Stimulated activated CD4-positive, alpha-beta T cell treated with anti-CD3 and anti-CD28 coated beads, Interleukin-4, amount 100 ng/mL, for 1 hour (primary cell): ENCODE data around the gene CHD9NB.
A peak's percentile ranks its signal among the peaks of the same experiment; 100 is the strongest.

Source experiments
- DNase-seq: peaks from one replicate; pipeline ENCODE4 v3.0.0-alpha.2; 2020

Gene CHD9NB

DNA sequence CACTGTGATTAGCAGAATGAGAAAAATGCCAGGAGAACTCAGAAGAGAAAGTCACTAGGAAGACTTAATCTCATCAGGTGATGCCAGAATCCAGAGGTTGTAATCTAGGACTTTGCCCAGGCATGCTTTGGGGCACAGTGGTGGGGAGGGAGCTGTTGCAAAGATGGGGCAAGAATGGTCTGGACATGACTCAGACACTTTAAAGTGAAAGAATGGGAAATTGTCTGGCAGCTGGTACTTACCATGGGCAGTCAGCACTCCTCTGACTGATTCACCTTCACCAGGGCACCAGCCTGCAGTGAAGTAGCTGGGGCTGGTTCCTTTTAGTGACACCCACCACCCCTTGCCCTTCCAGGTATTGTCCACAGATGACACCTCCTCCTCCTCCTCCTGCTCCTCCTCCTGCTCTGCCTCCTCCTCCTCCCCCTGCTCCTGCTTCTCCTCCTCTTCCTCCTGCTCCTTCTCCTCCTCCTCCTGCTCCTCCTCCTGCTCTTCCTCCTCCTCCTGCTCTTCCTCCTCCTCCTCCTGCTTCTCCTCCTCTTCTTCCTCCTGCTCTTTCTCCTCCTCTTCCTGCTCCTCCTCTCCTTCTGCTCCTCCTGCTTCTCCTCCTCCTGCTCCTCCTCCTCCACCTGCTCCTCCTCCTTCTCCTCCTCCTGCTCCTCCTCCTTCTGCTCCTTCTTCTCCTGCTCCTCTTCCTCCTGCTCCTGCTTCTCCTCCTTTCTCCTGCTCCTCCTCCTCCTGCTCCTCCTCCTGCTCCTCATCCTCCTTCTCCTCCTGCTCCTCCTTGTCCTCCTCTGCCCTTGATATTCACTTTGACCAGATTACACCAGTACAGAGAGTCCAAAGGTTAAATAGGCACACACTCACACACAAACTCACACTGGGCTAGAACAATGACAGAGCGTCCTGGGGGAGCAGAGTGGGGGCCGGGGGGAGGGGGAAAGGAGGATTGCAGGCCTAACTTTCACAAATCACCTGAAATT is at the start of gene CHD9NB:
TSS of gene CHD9NB (minus strand) at position 379 of the 983 bp plus-strand sequence. CDS start 8,739 bp downstream, outside the sequence.
- no peak for DNase-seq

DNA sequence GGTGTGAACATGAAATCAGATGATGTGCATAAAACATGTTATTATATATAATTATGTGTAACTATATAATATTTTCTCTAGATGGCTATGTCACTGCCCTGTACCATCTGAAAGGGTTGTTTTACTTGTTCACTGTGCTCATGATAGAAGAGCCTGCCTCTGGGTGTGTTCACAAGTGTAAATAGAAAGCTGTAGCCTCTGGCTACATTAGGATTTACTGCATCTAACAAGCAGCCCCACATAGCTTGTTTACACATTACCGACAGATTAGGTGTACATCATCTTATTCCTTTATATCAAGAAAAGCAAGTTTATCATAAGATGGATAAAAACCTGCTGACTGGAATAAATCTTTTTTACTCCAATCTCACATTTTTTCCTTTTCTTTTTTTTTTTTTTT is 48.2 kb upstream of the CHD9NB start:
- no peak for DNase-seq

DNA sequence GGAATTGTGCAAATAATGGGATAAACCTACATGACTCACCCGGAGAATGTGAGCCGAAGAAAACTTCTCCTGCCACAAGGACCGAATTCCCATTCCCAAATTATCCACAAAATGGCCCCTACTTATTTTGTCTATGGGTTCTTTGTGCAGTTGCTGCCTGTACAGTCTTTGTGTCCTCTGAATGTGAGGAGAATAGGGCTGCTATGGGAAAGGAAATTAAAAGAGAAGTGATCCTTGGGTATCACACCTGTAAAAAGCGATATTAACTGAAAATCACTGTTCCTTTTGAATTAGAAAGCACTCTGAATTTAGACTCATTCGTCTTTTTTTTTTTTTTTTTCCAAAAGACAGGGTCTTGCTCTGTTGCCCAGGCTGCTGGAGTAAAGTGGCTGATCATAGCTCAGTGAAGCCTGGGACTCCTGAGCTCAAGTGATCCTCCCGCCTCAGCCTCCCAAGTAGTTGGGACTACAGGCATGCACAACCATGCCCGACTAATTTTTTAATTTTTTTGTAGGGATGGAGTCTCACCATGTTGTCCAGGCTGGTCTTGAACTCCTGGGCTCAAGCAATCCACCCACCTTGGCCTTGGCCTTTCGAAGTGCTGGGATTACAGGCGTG is 47.5 kb upstream of the CHD9NB start:
- no peak for DNase-seq

DNA sequence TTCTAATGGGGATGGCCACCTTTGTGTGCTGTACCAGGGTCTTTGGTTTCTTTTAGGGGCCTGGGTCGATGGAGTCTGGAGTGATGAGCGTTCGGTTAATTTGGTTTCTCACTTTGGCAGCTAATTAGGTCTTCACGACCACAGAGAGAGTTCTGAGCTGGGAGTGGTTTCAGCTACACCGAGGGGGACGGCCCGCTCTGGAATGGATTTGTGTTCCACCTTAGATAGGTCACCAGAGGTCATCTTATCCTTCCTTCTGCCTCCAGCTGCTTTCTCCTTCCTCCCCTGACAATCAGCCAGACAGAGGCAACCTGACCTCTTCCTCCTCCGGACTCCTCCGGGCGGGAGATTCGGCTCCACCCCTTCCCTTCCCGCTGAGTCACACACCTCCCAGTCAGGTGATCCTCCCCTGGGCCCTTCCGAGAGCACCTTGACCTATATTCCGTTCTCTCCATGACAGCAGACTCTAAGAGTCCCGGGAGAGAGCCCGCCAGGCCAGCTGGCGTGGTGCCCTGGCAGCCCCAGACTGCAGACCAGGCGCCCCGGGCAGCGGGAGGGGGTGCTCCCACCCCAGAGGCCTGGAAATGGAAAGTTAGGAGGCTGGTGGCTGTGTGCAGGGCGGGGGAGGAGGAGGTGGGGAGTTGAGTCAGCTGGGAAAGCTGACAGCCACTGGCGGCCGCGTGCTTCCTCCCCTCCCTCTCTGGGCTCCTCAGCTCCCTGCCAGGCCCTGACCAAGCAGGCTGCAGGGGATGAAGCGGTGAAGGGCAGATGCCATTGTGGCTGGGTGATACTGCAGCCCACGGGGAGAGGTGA is 46.8 kb upstream of the CHD9NB start:
- DNase-seq: peak; percentile 42

DNA sequence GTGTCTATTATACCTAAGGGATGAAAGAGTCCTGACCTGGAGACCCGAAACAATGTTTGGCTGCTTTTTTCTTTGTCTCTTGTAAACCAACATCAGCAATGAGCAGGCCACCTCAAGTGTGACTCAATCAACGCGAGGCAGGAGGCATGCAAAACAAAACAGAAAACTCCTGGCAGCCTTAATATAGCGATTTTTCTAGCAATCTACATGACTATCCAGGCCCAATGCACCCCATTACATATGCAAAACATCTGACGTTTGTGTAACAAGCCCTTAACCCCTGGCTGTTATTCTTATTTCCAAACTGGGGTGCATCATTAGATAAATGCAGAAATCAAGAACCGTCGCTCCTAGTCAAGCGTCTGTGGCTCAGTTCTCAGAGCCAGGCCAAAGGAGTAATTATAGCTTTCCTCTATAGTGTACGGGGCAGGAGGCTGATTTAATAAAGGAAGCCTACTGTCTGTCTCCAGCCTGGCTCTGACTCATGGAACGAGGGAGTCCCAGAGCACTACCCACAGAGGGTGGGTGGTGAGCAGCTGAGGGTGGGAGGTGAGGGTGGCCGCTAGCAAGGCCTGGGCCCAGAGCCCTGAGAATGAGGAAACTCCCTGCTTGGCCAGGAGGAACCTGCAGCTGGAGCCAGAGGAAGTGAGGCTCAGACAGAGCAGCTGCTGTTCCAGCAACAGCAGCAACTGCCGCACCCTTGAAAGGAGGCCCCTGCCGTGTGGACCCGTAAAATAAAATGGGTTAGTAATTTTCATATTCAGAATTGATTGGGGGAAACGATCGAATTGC is 46.0 kb upstream of the CHD9NB start:
- DNase-seq: peak; percentile 13

DNA sequence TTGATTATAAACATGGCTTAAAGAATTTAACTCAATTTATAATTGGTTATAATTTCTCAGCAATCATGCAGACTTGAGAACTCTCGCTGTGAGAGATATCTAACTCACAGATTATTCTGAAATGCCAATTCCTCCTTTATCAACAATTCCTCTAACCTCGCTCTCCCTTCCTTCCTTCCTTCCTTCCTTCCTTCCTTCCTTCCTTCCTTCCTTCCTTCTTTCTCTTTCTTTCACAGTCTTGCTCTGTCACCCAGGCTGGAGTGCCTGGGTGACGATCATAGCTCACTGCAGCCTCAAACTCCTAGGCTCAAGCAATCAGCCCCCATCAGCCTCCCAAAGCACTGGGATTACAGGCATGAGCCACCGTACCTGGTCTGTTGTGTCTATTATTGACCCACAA is 44.5 kb upstream of the CHD9NB start:
- DNase-seq: no peak

DNA sequence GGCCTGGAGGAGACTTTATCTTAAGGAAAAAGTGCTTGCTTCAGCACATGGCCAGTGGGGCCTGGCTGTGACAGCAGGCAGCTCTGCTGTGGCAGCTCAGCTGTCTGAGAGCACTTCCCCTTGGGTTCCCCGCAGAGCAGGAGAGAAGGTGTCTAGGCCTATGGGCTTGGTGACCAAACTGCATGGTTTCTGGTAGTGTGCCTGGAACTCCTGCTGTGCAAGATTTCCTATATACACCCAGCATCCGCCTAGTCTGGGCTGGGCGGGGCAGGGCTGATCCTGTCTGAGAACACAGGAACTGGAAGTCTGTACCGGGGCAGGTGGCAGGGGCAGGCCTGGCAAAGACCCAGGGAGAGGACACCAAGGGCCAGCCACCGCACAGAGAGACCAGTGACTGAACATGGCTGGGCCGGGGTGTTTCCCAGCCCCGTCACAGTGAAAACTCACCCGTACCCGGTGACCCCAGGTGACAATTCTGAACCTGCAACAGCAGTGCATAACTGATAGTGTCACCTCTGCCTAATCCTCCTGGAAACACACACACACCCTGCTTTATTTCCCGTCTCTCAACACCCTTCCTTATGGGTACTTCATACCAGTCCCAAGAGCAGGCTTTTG is 41.4 kb upstream of the CHD9NB start:
- DNase-seq: no peak

DNA sequence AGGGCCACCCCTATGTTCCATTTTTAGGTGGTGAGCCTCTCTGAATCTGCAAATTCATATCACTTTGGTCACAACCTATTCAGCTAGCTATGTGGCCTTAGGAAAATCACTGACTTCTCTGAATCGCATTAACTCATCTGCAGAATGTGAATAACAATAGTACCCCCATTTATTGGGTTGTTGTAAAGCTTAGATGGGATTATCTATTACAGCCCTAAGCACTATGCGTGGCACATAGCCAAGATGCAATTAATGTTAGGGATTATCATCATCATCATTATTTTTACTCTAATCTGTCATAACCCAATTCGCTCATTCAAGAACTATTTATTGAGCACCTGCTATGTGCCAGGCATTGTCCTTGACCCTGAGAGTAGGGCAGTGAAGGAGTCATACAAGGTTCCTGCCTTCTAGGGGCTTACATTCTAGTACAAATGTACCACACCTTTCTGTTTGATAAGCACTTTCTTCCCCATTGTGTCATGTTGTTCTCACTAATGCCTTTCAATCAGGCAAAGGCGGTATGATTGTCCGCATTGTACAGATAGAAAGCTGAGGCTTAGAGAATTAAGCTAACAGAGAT is 40.6 kb upstream of the CHD9NB start:
- no peak for DNase-seq

DNA sequence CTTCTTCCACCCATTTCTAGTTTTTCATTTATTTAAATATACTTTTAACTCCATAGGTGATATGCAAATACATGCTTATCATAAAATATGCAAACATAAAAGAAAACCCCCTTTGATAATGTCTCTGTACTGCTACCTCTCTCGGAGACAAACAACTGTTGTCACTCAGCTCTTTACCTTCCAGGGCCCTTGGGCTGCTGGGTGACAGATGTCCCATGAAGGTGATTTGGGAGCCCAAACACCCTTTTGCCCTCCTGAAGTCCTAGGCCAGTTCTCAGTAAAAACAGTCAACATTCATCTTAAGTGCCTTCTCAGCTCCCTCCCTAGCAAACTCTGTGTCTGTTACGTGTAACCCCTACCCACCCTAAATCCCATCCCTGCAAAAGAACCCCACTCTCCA is 39.6 kb upstream of the CHD9NB start:
- DNase-seq: no peak

DNA sequence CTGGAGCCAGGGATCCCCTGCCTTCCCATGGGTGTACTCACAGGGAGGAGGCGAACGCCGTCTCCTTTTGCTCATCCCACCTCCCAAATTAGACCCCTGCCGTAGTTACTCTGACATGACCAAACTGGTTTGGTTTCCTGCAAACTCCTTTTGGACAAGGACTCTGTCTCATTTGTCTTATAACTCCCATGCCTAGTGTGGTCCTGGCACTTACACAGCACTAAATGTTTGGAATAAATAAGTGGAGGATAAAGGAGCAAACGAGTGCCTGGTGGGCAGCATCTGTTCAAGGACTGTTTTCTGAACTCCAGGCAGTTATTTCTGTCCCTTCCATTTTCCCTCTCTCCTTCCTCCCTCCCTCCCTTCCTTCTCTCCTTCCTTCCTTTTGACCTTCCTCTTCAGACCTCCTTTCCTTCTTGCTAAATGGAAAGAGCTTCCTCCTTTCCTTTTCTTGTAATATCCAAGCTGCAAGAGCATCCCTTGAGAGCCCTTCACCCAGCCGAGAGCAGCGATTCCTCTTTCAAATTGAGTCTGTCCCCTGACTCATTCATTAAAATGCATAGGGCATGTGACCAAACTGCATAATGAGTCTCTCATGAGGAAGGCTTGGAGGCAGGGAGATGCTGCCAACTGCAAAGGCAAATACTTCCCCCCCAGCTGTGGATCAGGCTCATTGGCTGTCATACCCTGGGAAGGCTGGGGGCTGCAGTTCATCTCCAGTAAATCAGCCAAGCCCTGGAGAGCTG is 38.9 kb upstream of the CHD9NB start:
- DNase-seq: no peak

DNA sequence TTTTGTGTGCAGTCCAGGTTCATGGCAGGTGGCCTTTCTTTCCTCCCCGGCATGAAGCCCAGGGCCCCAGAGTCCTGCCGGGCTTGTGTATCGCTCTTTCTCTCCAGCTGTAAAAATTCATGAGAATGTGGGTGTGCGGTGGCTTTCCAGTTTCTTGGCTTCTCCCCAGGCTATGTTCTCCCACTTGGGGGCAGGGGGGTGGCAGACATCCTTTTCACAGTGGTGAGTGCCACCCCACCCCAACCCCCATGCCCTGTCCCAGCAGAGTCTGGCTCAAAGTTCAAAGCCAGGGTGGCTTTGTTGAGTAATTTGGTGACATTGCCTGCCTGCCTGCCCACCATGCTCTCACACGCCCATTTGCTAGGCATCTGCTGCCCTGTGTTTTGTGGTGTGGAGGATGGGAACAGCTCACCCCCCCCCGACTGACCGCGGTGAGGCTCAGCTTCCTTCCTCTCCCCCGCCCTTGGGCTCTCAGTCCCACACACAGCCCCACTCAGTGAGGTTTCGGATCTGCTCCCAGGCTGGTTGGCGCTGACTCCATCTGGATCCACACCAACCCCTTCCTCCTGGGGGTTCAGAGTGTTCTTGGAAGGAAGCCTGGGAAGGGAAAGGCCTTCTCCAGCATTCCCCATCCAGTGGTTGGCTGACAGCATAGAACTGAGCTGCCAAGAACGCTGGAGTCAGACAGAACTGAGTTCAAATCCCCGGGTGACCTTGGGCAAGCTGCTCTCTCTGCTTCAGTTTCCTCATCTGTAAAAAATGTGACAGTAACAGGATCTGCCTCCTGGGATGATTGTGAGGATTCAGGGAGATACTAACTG is 38.1 kb upstream of the CHD9NB start:
- DNase-seq: no peak

DNA sequence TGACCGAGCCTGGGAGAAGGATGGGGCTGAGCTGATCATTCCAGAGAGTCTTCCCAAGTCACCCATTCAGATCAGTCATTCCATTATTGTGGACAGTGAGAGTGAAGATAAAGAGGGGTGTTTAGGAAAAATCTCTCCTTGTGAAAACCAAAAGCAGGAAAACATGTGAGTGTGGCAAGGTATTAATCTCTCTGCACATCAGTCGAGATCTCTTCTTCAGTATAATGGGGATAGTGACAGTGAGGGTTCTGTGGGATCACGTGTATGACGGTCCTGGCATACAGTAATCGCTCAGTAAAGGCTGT is 37.5 kb upstream of the CHD9NB start:
- DNase-seq: no peak

DNA sequence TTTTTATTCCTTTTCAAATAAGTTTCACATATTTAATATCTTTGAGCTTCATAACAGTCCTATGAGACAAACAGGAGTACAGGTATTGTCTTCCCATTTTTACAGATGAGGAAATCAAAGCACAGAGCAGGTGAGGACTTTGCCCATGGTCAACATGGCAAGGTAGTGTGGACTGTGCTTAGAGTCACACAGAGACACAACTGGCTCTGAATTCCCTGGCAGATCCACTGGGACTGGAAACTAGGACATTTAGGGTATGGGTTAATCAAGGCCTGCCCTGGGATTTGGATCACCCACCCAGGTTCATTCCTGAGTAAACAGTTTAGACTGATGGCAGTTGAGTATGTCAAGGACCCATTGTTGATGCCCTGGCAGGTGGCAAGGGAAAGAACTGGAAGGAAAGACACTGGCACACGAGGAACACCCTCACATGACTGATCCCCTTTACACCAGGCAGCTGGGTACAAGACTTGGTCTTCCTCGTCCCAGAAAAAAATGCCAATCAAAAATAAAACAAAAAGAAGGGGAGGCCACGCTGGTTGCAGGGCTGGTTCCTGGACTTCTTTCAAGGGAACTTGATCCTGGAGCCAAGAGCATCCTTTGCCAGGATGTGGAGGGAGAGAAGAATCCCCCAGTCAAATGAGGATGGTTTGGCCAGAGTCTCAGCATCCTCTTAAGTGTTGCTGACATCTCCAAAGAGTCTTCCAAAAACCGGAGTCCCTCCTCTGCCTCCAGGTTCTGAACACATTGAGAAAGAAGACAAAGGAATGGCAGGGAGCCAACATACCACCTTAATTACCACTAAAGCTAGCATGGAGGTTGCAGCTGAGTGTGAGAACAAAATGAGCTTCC is 37.0 kb upstream of the CHD9NB start:
- no peak for DNase-seq

DNA sequence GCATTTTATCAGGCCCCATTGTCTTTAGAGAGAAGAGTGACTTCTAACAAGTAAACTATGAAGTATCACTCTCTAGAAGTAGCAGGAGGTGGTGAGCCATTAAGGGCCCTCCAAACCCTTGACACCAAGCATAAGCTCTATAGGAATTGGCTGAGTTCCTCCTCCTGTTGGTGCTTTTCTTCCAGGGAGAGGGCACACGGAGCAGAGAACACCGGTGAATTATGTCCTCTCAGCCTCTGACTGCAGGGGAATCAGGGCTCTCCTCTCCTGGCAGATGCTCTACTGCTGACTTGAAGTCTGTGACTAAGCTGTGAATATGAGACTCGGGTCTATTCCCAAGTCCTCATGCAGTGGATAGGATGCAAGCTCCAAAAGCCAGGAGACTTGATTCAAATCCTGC is 34.4 kb upstream of the CHD9NB start:
- no peak for DNase-seq

DNA sequence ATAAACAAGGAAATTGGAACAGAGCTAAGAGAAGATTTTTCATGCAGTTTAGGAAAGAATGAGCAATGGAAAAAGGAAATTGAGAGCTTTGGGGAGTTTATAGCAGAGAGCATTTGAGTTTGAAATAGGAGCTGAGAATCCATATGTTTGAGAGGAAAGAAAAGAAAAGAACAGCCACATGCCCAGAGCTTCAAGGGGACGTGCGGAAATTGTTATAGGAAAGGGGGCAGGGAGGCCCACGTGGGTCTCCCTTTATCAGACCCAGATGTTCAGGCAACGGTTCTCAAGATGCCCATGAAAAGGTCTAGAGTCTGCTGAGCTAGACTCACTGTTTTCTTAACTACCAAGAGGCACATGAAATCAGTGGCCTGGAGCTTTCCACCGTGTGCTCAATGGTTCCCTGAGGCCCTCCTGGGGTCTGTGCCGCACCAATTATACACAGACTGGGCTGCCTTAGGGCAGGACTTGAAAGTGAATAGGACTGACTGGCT is 33.3 kb upstream of the CHD9NB start:
- no peak for DNase-seq

DNA sequence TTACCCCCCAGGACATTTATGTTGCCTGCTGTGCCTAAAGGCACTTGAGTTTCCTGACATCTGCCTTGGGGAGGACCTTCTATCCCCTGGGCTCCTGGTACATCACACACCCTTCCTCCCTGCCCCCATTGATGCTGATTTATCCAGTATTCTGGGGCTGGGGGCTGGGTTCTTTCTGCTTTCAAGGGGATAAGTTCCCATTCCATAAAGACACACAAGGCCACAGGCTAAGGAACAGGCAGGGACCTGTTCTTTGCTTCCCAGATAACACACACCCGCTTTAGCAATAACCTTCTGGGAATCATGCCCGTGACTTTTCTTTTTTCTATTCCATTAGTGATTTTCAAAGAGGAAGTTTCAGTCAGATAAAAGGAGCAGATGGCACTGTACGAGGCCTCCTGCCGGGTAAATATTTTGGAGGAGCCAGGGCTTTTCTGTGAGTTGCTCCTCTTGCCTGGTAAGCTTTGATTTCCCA is 32.7 kb upstream of the CHD9NB start:
- DNase-seq: no peak

DNA sequence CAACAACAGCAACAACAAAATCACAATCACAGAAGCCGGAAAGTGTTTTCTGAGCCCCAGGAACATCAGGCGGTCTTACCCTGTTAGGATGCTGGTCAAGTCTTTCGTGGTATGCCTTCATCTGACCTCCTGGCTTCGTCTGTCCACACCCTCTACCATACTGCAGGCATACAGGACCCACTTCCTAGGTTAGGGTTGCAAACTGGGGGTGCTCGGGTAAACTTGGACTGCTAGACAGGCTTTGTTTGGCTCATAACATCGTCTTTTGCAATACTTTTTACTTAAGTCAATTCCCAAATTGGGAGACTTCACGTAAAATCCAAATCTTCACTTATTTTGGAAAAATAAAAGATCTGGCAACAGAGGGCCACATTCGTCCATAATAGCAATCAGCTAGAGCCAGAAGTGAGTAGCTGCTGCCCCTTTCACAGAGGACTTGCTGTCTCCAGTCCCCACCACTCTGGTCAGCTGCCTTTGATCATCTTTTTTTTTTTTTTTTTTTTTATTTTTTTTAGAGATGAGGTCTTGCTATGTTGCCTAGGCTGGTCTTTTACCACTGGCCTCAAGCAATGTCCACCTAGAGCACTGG is 32.1 kb upstream of the CHD9NB start:
- DNase-seq: no peak

DNA sequence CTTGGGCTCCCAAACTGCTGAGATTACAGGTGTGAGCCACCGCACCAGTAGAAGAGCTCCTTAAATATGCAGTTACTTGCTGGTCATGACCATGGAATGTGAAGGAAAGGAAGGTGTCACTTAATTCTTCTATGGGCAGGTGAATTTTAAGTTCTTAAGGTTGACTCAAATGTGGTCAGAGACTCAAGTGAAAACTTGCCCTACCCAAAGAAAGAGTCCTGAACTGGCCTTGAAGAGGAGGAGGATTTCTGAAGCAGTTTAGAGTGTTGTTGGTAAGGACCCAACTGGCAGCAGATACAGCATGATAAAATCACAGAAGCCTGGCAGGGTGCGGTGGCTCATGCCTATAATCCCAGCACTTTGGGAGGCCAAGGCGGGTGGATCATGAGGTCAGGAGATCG is 31.4 kb upstream of the CHD9NB start:
- no peak for DNase-seq

DNA sequence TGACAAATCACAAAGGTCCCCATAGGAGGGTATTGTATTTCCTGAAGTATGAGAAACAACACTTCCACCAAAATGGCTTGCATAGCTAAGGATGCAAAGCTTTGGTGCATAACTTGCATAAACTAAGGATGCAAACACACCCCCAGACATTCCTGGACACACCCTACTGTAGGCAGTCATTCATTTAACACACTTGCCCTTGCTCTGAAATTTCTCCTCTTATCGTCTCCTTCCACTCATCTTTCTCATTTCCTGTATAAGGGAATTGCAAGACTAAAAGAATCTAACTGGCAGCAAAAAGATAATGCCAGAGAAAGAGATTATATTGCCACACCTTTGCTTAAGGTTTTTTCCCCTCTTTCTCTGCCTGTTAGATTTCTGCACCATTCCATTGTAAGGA is 30.4 kb upstream of the CHD9NB start:
- no peak for DNase-seq
